Measurements from ENCODE around the gene NIM1K. TPM values are rescaled to one million over a fixed set of nuclear protein-coding genes. Genes with fewer than 3 reads are reported as not detected.

NIM1K gene
- total and polyA plus RNA-seq, 2 of the 4 experiments (the other 2 are of a cell fraction) = 0.54 to 0.68 TPM

GRCh38 chr5:43182421-43182820 lies 9.6 kb upstream of the NIM1K start:
- Histone ChIP-seq H4K91ac (ENCODE audit: insufficient read depth, low read depth, low read length) (no peak overlapping the region), H2BK5ac (ENCODE audit: low read depth, low read length, poor library complexity, severe bottlenecking) (no peak overlapping the region), H3K27ac (ENCODE audit: insufficient read depth, low read length) (no peak overlapping the region), H2AK5ac (ENCODE audit: low read depth, low read length) (no peak overlapping the region), H3K14ac (replicated peaks; ENCODE audit: low read depth, low read length) (no peak overlapping the region), H3K9ac (ENCODE audit: low read depth, low read length) (no peak overlapping the region), H3K9me3 (ENCODE audit: control insufficient read depth, insufficient read depth, low read length) (no peaks in the 10 kb centered on the region), H3K18ac (ENCODE audit: low read depth, low read length) (no peak overlapping the region), H3K9me1 (ENCODE audit: insufficient read depth, low read length) (no peaks in the 10 kb centered on the region), H3K4me2 (ENCODE audit: low read depth, low read length) (no peak overlapping the region), H2BK20ac (ENCODE audit: low read depth, low read length) (no peak overlapping the region), H2AK9ac (replicated peaks; ENCODE audit: low read depth, low read length, poor library complexity) (no peak overlapping the region), H3K27me3 (ENCODE audit: control insufficient read depth, insufficient read depth, low read length) (no peaks in the 10 kb centered on the region), H2AFZ (replicated peaks; ENCODE audit: low read length, poor library complexity) (no peak overlapping the region), H3K79me1 (ENCODE audit: low read depth in 1 of 2, low read length in 2 of 2) (no peaks in the 10 kb centered on the region), H3K4ac (ENCODE audit: low read depth, low read length) (no peak overlapping the region), H4K8ac (ENCODE audit: low read depth in 2 of 2, low read length in 2 of 2) (no peak overlapping the region), H4K5ac (ENCODE audit: low read depth, low read length) (no peak overlapping the region), H4K20me1 (ENCODE audit: insufficient read depth, low read length) (no peaks in the 10 kb centered on the region), H3K56ac (ENCODE audit: extremely low read depth, insufficient read depth, low read length) (no peak overlapping the region), H2BK15ac (ENCODE audit: low read depth, low read length) (no peak overlapping the region), H2BK120ac (ENCODE audit: low read depth, low read length) (no peak overlapping the region), H3K36me3 (ENCODE audit: control insufficient read depth, insufficient read depth, low read length) (0 out of 2 replicates have a peak, but pooled peaks cover 2% of the 10 kb centered on the region), H3K4me3 (ENCODE audit: insufficient read depth, low read depth, low read length) (no peak overlapping the region), H3K23ac (ENCODE audit: low read depth, low read length) (no peak overlapping the region), H3K4me1 (ENCODE audit: control insufficient read depth, insufficient read depth, low read length) (no peaks in the 10 kb centered on the region)
- 100% methylated on average over 4 of the region's 10 CpGs; no CpG with 5 or more reads in 1 of the 2 experiments for WGBS, 2 experiments (ENCODE audit: extremely low coverage in 2 of 2, insufficient read length in 1 of 2)
- DNase-seq (no peak), ATAC-seq (ENCODE audit: low read depth) (no peak)
- POLR2A ChIA-PET (ENCODE audit: unreplicated experiment) = no interaction called here
- CTCF ChIA-PET = no interaction called here
- intact Hi-C loops (cut with micrococcal nuclease) (no loop called here), in situ Hi-C loops (cut with MboI; ENCODE audit: low sequenced_read_pairs) (no loop called here), dilution Hi-C loops (cut with HindIII; ENCODE audit: low sequenced_read_pairs, unreplicated experiment) (no loop called here)
- TF ChIP-seq MAFK (IDR thresholded peaks at IDR 0.05; ENCODE audit: low read depth, low read length) = no peak
- TF ChIP-seq ELK1 (IDR thresholded peaks at IDR 0.05; ENCODE audit: borderline replicate concordance, low read depth, low read length) = no peak
- no peak for TF ChIP-seq RAD21 (IDR thresholded peaks at IDR 0.05; ENCODE audit: low read length)
- TF ChIP-seq MAZ (IDR thresholded peaks at IDR 0.05; ENCODE audit: borderline replicate concordance, low read depth, low read length) = no peak
- TF ChIP-seq CHD1 (IDR thresholded peaks at IDR 0.05; ENCODE audit: low read depth, low read length) = no peak
- TF ChIP-seq SMC3 (IDR thresholded peaks at IDR 0.05; ENCODE audit: low read depth, low read length) = no peak
- no peak for TF ChIP-seq NFE2L2 (IDR thresholded peaks at IDR 0.05; ENCODE audit: low read depth, low read length)
- TF ChIP-seq CEBPB (IDR thresholded peaks at IDR 0.05; ENCODE audit: low read depth, low read length) = no peak
- no peak for TF ChIP-seq RCOR1 (IDR thresholded peaks at IDR 0.05; ENCODE audit: insufficient replicate concordance, low read length)
- TF ChIP-seq FOS (IDR thresholded peaks at IDR 0.05; ENCODE audit: low read depth, low read length) = no peak
- no peak for TF ChIP-seq MXI1 (IDR thresholded peaks at IDR 0.05; ENCODE audit: borderline replicate concordance, low read depth, low read length)
- TF ChIP-seq RFX5 (IDR thresholded peaks at IDR 0.05; ENCODE audit: low read depth, low read length) = no peak
- TF ChIP-seq CTCF (conservative IDR thresholded peaks at IDR 0.05; ENCODE audit: low read depth, low read length) = no peak
- no peak for TF ChIP-seq POLR2A (IDR thresholded peaks at IDR 0.05; ENCODE audit: low read depth, low read length)
- no peak for TF ChIP-seq BHLHE40 (IDR thresholded peaks at IDR 0.05; ENCODE audit: low read depth, low read length)
- no peak for TF ChIP-seq USF2 (IDR thresholded peaks at IDR 0.05; ENCODE audit: low read depth, low read length)
- no TSS peak for BruUV-seq (replicated peaks)

Data from IMR-90 (cell line).